B cell (primary cell): ENCODE measurements around the gene ZG16. TPM values are rescaled to one million over a fixed set of nuclear protein-coding genes. Genes with fewer than 3 reads are reported as not detected.
A peak's percentile ranks its signal among the peaks of the same experiment; 100 is the strongest.

ENCODE experiments used
- ATAC-seq: fragments of 200-7000 bp; cut with Tn5 transposase; one replicate; pipeline ENCODE4 v1.10.0; 2021; ENCODE audit warnings: low read depth, mild to moderate bottlenecking, moderate number of reproducible peaks, moderate library complexity
- CTCF ChIA-PET: fragments of 350-600 bp; sonication (Branson Sonifier 250); formaldehyde crosslinking; loops from one replicate; lab custom pipeline; 2021; ENCODE audit warnings: antibody characterized with exemption, inconsistent platforms; lab: Charles Lee
- POLR2A ChIA-PET: fragments of 350-600 bp; sonication (Branson Sonifier 250); formaldehyde crosslinking; loops from one replicate; lab custom pipeline; 2021; ENCODE audit warnings: antibody characterized with exemption; lab: Charles Lee
- DNase-seq: peaks from one replicate; pipeline ENCODE4 v3.0.0; 2013
- H2AFZ ChIP-seq: 2 replicates; pipeline ENCODE4 v1.6.1; 2012; ENCODE audit warnings: mild to moderate bottlenecking, low read depth, low read length; ENCODE audit not compliant: insufficient read depth, poor library complexity, severe bottlenecking
- H3K27ac ChIP-seq, 2 donors: 1 replicate in 1 of 2; 2 replicates in 1 of 2; pipeline ENCODE4 v1.5.1; 2012 to 2013; ENCODE audit warnings: low read length in 2 of 2, mild to moderate bottlenecking in 2 of 2, moderate library complexity in 1 of 2
- H3K27me3 ChIP-seq, 4 experiments: fragments of 200-600 bp in 1 of 4; sonication (generic) in 1 of 4; replicated peaks in 1 of 4; 1 replicate in 2 of 4; 2 replicates in 2 of 4; pipeline versions ENCODE4 v1.6.1 to v1.7.0; 2013 to 2016; ENCODE audit warnings: low read length in 3 of 4, mild to moderate bottlenecking in 2 of 4, mixed read lengths in 1 of 4, moderate library complexity in 1 of 4; ENCODE audit not compliant: insufficient read depth in 4 of 4, control insufficient read depth in 3 of 4; ENCODE audit errors: control extremely low read depth in 1 of 4
- H3K36me3 ChIP-seq, 2 experiments: replicated peaks in 1 of 2; 1 replicate in 1 of 2; 2 replicates in 1 of 2; pipeline versions ENCODE4 v1.6.1 to v1.7.1; 2013; ENCODE audit warnings: low read length in 1 of 2; ENCODE audit not compliant: insufficient read depth in 2 of 2, control insufficient read depth in 1 of 2; ENCODE audit errors: control extremely low read depth in 1 of 2, extremely low read depth in 1 of 2
- H3K4me1 ChIP-seq, 2 donors: fragments of 200-600 bp in 1 of 2; sonication (generic) in 1 of 2; 1 replicate in 1 of 2; 2 replicates in 1 of 2; pipeline versions ENCODE4 v1.5.1 to v1.6.1; 2013 to 2017; ENCODE audit warnings: low read length in 2 of 2; ENCODE audit not compliant: control insufficient read depth in 2 of 2, insufficient read depth in 2 of 2
- H3K4me2 ChIP-seq: replicated peaks from 2 replicates; pipeline ENCODE3; 2012; ENCODE audit warnings: mild to moderate bottlenecking, low read depth, low read length; ENCODE audit not compliant: poor library complexity, severe bottlenecking
- H3K4me3 ChIP-seq, 5 experiments: fragments of 200-600 bp in 1 of 5; sonication (generic) in 1 of 5; 1 replicate in 3 of 5; 2 replicates in 2 of 5; pipeline versions ENCODE4 v1.5.1 to v1.7.0; 2011 to 2016; ENCODE audit warnings: low read length in 4 of 5, mild to moderate bottlenecking in 4 of 5, low read depth in 2 of 5, control low read depth in 1 of 5, moderate library complexity in 1 of 5; ENCODE audit not compliant: insufficient read depth in 1 of 5; ENCODE audit errors: control extremely low read depth in 1 of 5, extremely low read depth in 1 of 5
- H3K79me2 ChIP-seq: fragments of 200-600 bp; sonication (generic); one replicate; pipeline ENCODE4 v1.6.0; 2016; ENCODE audit warnings: low read length; ENCODE audit not compliant: control insufficient read depth, insufficient read depth
- H3K9ac ChIP-seq: fragments of 200-600 bp; sonication (generic); 2 replicates; pipeline ENCODE4 v1.6.1; 2017; ENCODE audit warnings: mild to moderate bottlenecking, low read length, moderate library complexity
- H3K9me3 ChIP-seq, 3 donors: one replicate each; pipeline versions ENCODE4 v1.6.1 to v1.7.1; 2013; ENCODE audit warnings: low read length in 2 of 3; ENCODE audit not compliant: control insufficient read depth in 2 of 3, insufficient read depth in 1 of 3; ENCODE audit errors: control extremely low read depth in 1 of 3
- H4K20me1 ChIP-seq: 2 replicates; pipeline ENCODE4 v1.6.0; 2012; ENCODE audit warnings: mild to moderate bottlenecking, low read length; ENCODE audit not compliant: insufficient read depth, control insufficient read depth, poor library complexity, severe bottlenecking
- H3K27ac Mint-ChIP-seq: one replicate; pipeline ENCODE4 v1.8.0; 2021; ENCODE audit warnings: mixed read lengths
- H3K27me3 Mint-ChIP-seq: one replicate; pipeline ENCODE4 v1.8.0; 2021; ENCODE audit warnings: mixed read lengths
- H3K4me1 Mint-ChIP-seq: one replicate; pipeline ENCODE4 v1.8.0; 2021; ENCODE audit warnings: mixed read lengths
- H3K4me3 Mint-ChIP-seq: one replicate; pipeline ENCODE4 v1.8.0; 2021; ENCODE audit warnings: mixed read lengths
- H3K9me3 Mint-ChIP-seq: one replicate; pipeline ENCODE4 v1.8.0; 2022; ENCODE audit warnings: mixed read lengths; ENCODE audit not compliant: insufficient read depth
- EZH2 ChIP-seq: IDR thresholded peaks from 2 replicates; pipeline ENCODE4 v1.6.1; 2012; ENCODE audit warnings: borderline replicate concordance, low read depth, mild to moderate bottlenecking, moderate library complexity, low read length; ENCODE audit not compliant: insufficient read depth, poor library complexity, severe bottlenecking
- WGBS: methylation state at CpG from one replicate; pipeline ENCODE4 v1.1.5; 2013; ENCODE audit warnings: missing lambda C conversion rate; ENCODE audit not compliant: insufficient coverage; 5-methylcytosine and 5-hydroxymethylcytosine counted together
- intact Hi-C: fragments of 100-400 bp; cut with micrococcal nuclease; formaldehyde crosslinking; loops from one replicate; pipeline ENCODE4 v1.10.0; 2022
- polyA plus RNA-seq: library from polyadenylated mRNA; depleted of rRNA; stranded (reverse); fragments of >200 nt; gene quantifications from 2 replicates; pipeline ENCODE4 v1.2.3, GENCODE V29; 2012
- total RNA-seq, 2 donors: library from RNA; stranded (reverse); fragments of 120-200 nt in 1 of 2; gene quantifications; 1 replicate in 1 of 2; 2 replicates in 1 of 2; pipeline versions ENCODE4 v1.2.3 to v1.2.4, GENCODE V29; 2013 to 2022
- TF ChIP-seq, protein P1 (sequence below): fragments of 200-600 bp; IDR thresholded peaks from one replicate; pipeline ENCODE4 v1.8.0; 2022; ENCODE audit warnings: antibody characterized with exemption, mild to moderate bottlenecking

ZG16 gene
- total and polyA plus RNA-seq, 2 donors (not counting 1 experiment from before 2014, with no cell fraction given) = 0.06 TPM; not detected in 1

DNA sequence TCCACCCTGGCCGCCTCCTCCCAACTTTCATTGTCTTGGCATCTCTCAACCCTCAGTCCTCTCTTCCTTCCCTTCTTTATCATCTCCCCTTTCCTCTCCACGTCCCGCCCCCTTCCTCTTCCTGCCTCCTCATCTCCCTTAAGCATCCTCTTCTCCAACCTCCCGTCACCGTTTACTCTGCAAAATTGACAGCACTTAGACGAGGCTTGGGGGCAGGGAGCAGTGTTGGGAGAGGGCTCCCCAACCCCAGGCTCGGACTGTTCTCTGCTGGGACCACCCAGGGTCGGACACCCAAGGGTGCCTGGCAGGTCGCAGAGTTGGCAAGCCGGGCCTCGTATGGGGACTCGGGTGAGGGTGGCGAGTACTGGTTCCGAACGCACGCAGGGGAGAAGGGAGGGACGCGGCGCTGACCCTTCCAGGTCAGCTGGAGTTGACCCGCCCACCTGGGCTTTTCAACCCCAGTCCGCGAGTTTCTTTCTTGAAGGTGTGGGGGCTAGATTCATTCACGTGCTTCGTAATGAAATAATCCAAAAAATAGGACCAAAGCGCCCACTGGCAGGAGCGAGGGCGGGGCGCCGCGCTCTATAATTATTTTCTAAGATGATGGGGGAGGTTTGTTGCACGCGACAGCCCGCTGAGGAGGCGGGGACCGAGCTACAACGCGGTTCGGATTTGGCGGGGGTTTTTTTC lies 37.1 kb downstream of the ZG16 start:
- H3K4me1 Mint-ChIP-seq = peaks cover 65% of the 10 kb centered on the region
- H4K20me1 ChIP-seq = peaks cover 45% of the 10 kb centered on the region
- peaks cover 0 to 13% (median 5%) of the 10 kb centered on the region in 4 experiments for H3K27me3 ChIP-seq
- peaks cover 43 to 62% of the 10 kb centered on the region in 2 donors for H3K4me1 ChIP-seq
- POLR2A ChIA-PET = interaction anchor here (0.6 to 2.8 kb wide), 8 partner anchors 8 to 260 kb away, joined by 3 to 31 read pairs (median 12); partner anchors contain the start of genes KIF22, MAZ and PPP4C
- DNase-seq (no peak), ATAC-seq (no peak)
- peak overlapping the region; percentile 97 for H3K4me3 Mint-ChIP-seq
- H2AFZ ChIP-seq = peak overlapping the region; percentile 90
- peak overlapping the region; percentile 87 for H3K4me2 ChIP-seq
- peak overlapping the region in 1 of 2 donors; percentile 88 for H3K27ac ChIP-seq
- H3K27me3 Mint-ChIP-seq = no peaks in the 10 kb centered on the region
- intact Hi-C loops = loop anchor here (5.0 to 10.0 kb wide), 2 partner anchors 157 to 220 kb away; partner anchors contain the start of gene TAOK2
- H3K9me3 Mint-ChIP-seq = no peaks in the 10 kb centered on the region
- H3K4me3 ChIP-seq = peak overlapping the region; percentile 73 to 93 (median 84)
- peak overlapping the region; percentile 69 for H3K9ac ChIP-seq
- H3K27ac Mint-ChIP-seq = peak overlapping the region; percentile 83
- 6% methylated on average over 23 of the region's 39 CpGs for WGBS
- peaks cover 45% of the 10 kb centered on the region for H3K79me2 ChIP-seq
- CTCF ChIA-PET = interaction anchor here (0.7 to 5.7 kb wide), 14 partner anchors 8 to 139 kb away, joined by 3 to 66 read pairs (median 6); partner anchors contain the start of genes KIF22 and MAZ
- H3K9me3 ChIP-seq = peaks cover 0 to 5% (median 0%) of the 10 kb centered on the region in 3 donors
- TF ChIP-seq EZH2 = no peak
- TF ChIP-seq, protein P1, sequence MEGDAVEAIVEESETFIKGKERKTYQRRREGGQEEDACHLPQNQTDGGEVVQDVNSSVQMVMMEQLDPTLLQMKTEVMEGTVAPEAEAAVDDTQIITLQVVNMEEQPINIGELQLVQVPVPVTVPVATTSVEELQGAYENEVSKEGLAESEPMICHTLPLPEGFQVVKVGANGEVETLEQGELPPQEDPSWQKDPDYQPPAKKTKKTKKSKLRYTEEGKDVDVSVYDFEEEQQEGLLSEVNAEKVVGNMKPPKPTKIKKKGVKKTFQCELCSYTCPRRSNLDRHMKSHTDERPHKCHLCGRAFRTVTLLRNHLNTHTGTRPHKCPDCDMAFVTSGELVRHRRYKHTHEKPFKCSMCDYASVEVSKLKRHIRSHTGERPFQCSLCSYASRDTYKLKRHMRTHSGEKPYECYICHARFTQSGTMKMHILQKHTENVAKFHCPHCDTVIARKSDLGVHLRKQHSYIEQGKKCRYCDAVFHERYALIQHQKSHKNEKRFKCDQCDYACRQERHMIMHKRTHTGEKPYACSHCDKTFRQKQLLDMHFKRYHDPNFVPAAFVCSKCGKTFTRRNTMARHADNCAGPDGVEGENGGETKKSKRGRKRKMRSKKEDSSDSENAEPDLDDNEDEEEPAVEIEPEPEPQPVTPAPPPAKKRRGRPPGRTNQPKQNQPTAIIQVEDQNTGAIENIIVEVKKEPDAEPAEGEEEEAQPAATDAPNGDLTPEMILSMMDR = no peak
- peaks cover 2 to 25% of the 10 kb centered on the region in 2 experiments for H3K36me3 ChIP-seq
